Neural progenitor cell (in vitro differentiated cells): Measurements from ENCODE around the gene PKHD1.

Experiments
- CTCF ChIP-seq: fragments of 200-600 bp; sonication (generic); IDR thresholded peaks from 2 replicates; pipeline ENCODE4 v1.5.1; 2017; ENCODE audit warnings: antibody characterized with exemption, mild to moderate bottlenecking
- EZH2phosphoT487 ChIP-seq: fragments of 200-600 bp; sonication (generic); IDR thresholded peaks from 2 replicates; pipeline ENCODE4 v1.6.1; 2017; ENCODE audit warnings: antibody characterized with exemption

DNA sequence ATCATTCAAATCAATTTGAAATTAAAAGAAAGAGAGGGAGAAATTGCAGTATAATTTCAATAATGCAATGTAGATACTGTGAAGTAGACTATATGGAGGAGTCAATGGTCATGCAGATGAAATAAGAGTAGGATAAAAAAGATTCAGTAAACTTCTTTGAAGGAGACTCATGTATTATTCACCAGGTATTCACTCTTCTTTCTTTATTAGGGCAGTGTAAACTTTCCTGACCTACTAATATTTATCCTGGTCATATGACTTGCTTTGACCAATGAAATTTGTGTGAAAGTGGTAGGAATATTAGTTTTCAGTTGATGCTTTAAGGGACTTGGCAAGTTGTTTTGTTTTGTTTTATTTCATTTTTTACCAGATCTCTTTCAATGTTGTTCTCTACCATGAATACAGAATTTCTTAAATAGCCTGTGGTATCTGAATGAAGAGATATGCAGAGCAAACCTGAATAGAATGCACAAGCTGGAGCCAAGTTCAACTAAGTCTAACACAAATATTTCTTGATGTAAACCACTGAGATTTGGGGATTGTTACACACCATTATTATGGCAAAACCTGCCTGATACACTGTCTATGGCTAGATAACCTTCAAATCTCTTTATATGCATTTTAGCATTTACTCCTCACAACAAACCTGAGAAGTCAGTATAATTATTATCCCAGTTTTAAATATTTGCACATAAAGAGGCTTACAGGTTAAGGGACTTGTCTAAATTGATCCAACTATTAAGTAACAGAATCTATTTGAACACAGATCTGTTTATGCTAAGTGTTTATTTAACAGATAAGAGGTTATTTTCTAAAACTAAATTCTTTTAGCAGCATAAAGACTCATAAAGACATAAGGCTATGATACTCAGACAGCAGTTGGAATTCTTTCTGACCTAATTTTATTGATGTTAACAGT lies 311.2 kb downstream of the PKHD1 start:
- TF ChIP-seq CTCF (no peak), EZH2phosphoT487 (no peak)
